ENCODE measurements around the gene TOR3A.

DNA sequence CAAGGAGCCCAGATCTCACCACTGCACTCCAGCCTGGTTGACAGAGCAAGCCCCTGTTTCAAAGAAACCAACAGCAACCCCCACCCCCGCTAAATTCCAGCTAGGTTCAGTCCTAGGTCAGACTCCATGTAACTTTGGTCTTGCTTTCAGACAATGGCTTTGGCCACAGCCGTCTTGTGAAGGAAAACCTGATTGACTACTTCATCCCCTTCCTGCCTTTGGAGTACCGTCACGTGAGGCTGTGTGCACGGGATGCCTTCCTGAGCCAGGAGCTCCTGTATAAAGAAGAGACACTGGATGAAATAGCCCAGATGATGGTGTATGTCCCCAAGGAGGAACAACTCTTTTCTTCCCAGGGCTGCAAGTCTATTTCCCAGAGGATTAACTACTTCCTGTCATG lies 12.9 kb downstream of the TOR3A start:
- TF ChIP-seq YY1 (IDR thresholded peaks at IDR 0.05; ENCODE audit: low read depth, low read length): no peak
- no peak for TF ChIP-seq CBX8 (IDR thresholded peaks at IDR 0.05; ENCODE audit: borderline replicate concordance, low read depth, low read length)
- TF ChIP-seq, protein P1, sequence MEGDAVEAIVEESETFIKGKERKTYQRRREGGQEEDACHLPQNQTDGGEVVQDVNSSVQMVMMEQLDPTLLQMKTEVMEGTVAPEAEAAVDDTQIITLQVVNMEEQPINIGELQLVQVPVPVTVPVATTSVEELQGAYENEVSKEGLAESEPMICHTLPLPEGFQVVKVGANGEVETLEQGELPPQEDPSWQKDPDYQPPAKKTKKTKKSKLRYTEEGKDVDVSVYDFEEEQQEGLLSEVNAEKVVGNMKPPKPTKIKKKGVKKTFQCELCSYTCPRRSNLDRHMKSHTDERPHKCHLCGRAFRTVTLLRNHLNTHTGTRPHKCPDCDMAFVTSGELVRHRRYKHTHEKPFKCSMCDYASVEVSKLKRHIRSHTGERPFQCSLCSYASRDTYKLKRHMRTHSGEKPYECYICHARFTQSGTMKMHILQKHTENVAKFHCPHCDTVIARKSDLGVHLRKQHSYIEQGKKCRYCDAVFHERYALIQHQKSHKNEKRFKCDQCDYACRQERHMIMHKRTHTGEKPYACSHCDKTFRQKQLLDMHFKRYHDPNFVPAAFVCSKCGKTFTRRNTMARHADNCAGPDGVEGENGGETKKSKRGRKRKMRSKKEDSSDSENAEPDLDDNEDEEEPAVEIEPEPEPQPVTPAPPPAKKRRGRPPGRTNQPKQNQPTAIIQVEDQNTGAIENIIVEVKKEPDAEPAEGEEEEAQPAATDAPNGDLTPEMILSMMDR (IDR thresholded peaks at IDR 0.05; ENCODE audit: control extremely low read depth in 1 of 3, insufficient read depth in 1 of 3, low read depth in 1 of 3, low read length in 3 of 3): no peak
- TF ChIP-seq ZNF274 (IDR thresholded peaks at IDR 0.05; ENCODE audit: borderline replicate concordance, extremely low read depth, low read length): no peak
- TF ChIP-seq SP1 (IDR thresholded peaks at IDR 0.05; ENCODE audit: low read depth, low read length): no peak
- TF ChIP-seq POLR2AphosphoS5 (IDR thresholded peaks at IDR 0.05; ENCODE audit: low read depth, low read length): no peak
- no peak for TF ChIP-seq POLR2A (IDR thresholded peaks at IDR 0.05; ENCODE audit: control extremely low read depth in 1 of 2, low read depth in 2 of 2, low read length in 2 of 2)
- TF ChIP-seq EP300 (IDR thresholded peaks at IDR 0.05; ENCODE audit: borderline replicate concordance in 1 of 2, low read depth in 2 of 2, low read length in 2 of 2): no peak
- no peak for TF ChIP-seq CEBPB (IDR thresholded peaks at IDR 0.05; ENCODE audit: low read depth, low read length)
- no peak for TF ChIP-seq JUN (IDR thresholded peaks at IDR 0.05; ENCODE audit: low read depth, low read length)
- TF ChIP-seq TAF1 (IDR thresholded peaks at IDR 0.05; ENCODE audit: low read depth, low read length): no peak
- TF ChIP-seq KDM5A (IDR thresholded peaks at IDR 0.05; ENCODE audit: low read length): no peak
- no peak for TF ChIP-seq RFX5 (IDR thresholded peaks at IDR 0.05; ENCODE audit: borderline replicate concordance, low read depth, low read length)

All from H1 (cell line).